LNCaP clone FGC (cell line): Measurements from ENCODE around the gene C6orf89.

ENCODE experiments used
- DNase-seq: peaks from one replicate; pipeline ENCODE4 v3.0.0-alpha.2; 2011; ENCODE audit warnings: low read depth
- H3K4me3 ChIP-seq: 2 replicates; pipeline ENCODE4 v1.5.1; 2011; ENCODE audit warnings: mild to moderate bottlenecking, low read depth, low read length, control low read depth
- TF ChIP-seq, protein P1 (sequence below): IDR thresholded peaks from 2 replicates; pipeline ENCODE4 v1.5.1; 2012; ENCODE audit warnings: mild to moderate bottlenecking; ENCODE audit not compliant: control insufficient read depth, insufficient read depth; ENCODE audit errors: extremely low read depth

C6orf89 gene

DNA sequence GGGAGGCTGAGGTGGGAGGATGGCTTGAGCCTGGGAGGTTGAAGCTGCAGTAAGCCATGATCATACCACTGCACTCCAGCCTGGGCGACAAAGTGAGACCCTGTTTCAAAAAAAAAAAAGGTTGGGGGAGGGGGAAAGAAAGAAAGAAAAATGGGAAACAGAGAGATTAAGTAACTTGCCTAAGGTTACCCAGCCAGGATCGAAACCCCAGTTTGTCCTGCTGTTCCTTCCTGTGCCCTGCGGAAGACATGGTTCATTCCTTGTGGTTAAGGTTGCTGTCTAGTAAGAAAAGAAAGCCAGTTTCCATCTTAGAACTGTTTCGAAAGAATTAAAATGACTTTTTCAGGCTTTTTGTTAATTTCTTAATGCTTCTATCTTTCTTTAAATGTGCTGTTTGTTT lies 29.8 kb downstream of the C6orf89 start:
- no peak overlapping the region for H3K4me3 ChIP-seq
- TF ChIP-seq, protein P1, sequence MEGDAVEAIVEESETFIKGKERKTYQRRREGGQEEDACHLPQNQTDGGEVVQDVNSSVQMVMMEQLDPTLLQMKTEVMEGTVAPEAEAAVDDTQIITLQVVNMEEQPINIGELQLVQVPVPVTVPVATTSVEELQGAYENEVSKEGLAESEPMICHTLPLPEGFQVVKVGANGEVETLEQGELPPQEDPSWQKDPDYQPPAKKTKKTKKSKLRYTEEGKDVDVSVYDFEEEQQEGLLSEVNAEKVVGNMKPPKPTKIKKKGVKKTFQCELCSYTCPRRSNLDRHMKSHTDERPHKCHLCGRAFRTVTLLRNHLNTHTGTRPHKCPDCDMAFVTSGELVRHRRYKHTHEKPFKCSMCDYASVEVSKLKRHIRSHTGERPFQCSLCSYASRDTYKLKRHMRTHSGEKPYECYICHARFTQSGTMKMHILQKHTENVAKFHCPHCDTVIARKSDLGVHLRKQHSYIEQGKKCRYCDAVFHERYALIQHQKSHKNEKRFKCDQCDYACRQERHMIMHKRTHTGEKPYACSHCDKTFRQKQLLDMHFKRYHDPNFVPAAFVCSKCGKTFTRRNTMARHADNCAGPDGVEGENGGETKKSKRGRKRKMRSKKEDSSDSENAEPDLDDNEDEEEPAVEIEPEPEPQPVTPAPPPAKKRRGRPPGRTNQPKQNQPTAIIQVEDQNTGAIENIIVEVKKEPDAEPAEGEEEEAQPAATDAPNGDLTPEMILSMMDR: no peak
- DNase-seq: no peak

DNA sequence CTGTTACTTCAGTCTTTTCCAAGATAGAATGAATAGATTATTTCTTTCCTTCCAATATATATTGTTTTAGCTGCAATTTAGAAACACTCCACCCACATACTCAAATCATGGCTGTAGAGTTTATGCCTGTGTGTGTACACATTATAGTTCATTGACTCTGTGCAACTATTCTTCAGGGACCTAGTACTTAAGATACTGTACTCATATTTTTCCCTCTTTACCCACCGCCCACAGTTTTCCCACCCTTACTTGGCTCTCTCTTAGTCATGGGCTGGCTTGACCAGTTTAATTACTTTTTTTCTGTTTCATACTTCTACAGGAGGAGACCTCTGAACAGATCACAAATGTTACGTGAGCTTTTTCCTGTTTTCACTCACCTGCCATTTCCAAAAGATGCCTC lies 30.4 kb downstream of the C6orf89 start:
- no peak overlapping the region for H3K4me3 ChIP-seq
- no peak for DNase-seq
- TF ChIP-seq, protein P1: no peak

DNA sequence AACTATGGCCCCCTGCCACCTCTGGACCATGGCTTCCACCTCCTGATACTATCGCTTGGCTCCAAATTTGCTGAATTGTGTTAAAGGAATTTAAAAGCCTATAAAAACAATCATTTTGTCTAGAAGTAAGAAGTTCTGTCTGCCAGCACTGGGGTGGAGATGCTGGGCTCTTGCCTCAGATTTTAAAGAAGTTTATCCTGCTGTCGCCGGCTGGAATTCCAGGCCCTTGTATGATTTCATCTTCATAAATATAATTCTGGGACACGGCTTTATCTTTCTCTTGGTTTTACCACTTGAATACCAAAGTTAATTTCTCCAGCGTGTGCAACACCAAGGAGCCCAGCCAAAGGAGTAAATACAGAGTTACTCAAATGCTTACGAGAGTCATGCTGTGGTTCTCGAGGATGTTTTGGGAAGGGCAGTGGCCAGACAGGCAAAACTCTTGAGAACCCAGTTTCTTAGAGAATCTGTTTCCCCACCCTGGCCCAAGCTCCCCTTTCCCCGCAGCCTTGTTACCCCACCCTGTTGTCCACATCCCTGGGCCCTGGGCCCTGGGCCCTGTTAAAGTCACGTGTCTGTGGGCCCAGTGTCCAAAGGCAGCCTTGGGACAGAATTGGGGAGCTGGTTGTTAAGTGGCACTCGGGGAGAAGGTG lies 31.9 kb downstream of the C6orf89 start:
- H3K4me3 ChIP-seq: no peak overlapping the region

DNA sequence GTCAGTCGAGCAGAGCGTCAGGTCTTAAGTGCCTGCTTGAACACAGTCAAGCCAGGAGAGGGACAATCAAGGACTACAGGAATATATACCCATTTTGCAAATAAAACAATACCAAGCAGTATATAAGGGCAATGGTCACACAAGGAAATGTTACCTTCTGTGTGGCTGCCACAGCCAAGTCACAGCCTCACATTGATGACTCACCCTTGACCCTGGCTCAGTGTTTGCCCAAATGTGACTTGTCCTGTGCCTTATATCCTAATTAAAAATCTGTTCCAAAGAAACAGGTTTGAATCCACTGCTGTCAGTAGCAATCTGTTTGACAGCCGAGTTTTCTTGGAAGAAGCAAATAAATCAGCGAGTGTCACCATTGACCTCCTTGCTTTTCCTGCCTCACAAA lies 34.3 kb downstream of the C6orf89 start:
- TF ChIP-seq, protein P1: no peak
- peak; percentile 69 for DNase-seq
- no peak overlapping the region for H3K4me3 ChIP-seq

More for the DNA sequence above, 31.9 kb downstream of the C6orf89 start:
- DNase-seq: no peak
- TF ChIP-seq, protein P1: no peak

DNA sequence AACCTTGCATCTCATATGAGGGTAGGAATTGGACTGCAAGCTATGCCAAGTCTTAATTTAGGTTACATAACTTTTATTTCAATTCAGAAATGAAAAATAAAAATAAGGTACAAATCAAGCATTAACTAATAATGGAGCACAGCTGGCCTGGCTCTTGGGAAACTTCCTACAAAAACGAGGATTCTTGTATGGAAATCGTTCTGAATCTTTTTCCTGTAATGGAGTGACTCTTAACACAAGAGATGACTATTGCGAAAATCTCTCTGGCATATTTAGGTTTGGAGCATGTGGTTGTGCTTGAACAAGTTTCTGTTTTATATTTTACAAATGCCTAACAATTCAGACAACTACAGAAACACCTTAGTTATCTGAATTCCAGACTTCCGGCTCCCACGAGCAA lies 34.8 kb downstream of the C6orf89 start:
- no peak overlapping the region for H3K4me3 ChIP-seq
- DNase-seq: no peak
- TF ChIP-seq, protein P1: no peak

DNA sequence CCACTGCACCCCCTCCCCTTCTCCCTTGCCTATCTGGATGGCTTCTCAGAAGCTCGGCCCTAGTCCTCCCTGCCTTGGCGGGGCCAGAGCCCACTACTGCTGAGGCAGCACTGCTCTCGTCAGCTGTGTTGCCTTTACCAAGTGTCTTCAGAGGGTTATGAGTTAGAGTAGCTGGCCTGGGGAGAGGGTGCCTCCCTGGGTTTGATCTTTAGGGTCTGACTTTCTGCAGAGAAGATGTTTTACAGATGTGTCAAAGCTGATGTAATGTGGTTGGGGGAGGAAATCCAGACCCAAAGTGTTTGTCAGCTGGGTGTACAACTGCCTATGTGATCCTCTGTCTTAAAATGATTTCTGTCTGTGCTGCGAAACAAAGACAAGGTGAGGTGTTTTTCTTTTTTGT lies 38.4 kb downstream of the C6orf89 start:
- no peak for DNase-seq
- TF ChIP-seq, protein P1: no peak
- H3K4me3 ChIP-seq: no peak overlapping the region

DNA sequence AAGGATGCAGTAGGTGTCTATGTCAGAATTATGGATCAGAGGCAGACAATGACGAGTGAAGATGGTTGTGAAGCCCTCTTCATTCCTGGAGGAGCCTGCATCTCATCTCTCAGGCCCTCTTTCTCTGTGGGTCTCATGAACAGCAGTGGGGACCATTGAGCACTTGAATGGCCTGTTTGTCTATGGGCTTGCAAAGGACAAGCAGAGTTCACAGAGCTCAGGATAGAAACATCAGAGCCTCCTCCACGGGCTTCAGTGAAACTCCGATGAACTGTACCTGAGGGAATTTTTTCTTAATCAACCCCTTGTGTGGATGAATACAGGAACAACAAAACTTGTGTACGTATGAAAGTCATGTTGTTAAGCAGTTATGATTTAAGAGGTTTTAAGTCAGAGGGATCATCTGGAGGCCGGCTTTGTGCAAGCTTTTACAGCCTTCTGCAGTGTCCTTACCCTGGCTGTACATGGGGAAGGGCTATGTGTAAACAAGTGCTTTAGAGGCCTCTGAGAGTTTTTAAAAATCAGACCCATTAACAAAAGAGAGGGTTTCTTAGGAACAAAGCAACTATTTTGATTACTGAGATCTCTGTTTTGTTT lies 39.1 kb downstream of the C6orf89 start:
- TF ChIP-seq, protein P1: no peak
- DNase-seq: no peak
- no peak overlapping the region for H3K4me3 ChIP-seq
